ENCODE results near the gene STARD13.

The STARD13 gene

GRCh38 chr13:33116321-33117010 lies 169.1 kb downstream of the STARD13 start:
- FAIRE-seq (no peak), DNase-seq (ENCODE audit: insufficient read length, low spot score) (no peak)
- TF ChIP-seq POLR2A (IDR thresholded peaks at IDR 0.05; ENCODE audit: low read depth, low read length): no peak

- TF ChIP-seq POLR2A (IDR thresholded peaks at IDR 0.05; ENCODE audit: low read depth, low read length): no peak
These were observed 170.3 kb downstream of the STARD13 start for GRCh38 chr13:33115274-33115673.

GRCh38 chr13:33114146-33114545 lies 171.4 kb downstream of the STARD13 start:
- TF ChIP-seq POLR2A (IDR thresholded peaks at IDR 0.05; ENCODE audit: low read depth, low read length): no peak
- no peak for FAIRE-seq
- no peak for DNase-seq (ENCODE audit: insufficient read length, low spot score)

More at GRCh38 chr13:33115274-33115673, 170.3 kb downstream of the STARD13 start:
- no peak for FAIRE-seq
- no peak for DNase-seq (ENCODE audit: insufficient read length, low spot score)

- TF ChIP-seq POLR2A (IDR thresholded peaks at IDR 0.05; ENCODE audit: low read depth, low read length): no peak
- DNase-seq (ENCODE audit: insufficient read length, low spot score) (no peak), FAIRE-seq (no peak)
These were observed 172.8 kb downstream of the STARD13 start for GRCh38 chr13:33112766-33113165.

GRCh38 chr13:33111414-33112110 lies 174.0 kb downstream of the STARD13 start:
- no peak for FAIRE-seq

GRCh38 chr13:33110713-33111413 lies 174.7 kb downstream of the STARD13 start:
- no peak for FAIRE-seq
- no peak for DNase-seq (ENCODE audit: insufficient read length, low spot score)
- no peak for TF ChIP-seq POLR2A (IDR thresholded peaks at IDR 0.05; ENCODE audit: low read depth, low read length)

More at GRCh38 chr13:33111414-33112110, 174.0 kb downstream of the STARD13 start:
- TF ChIP-seq POLR2A (IDR thresholded peaks at IDR 0.05; ENCODE audit: low read depth, low read length): no peak
- DNase-seq (ENCODE audit: insufficient read length, low spot score): no peak

- DNase-seq (ENCODE audit: insufficient read length, low spot score) (no peak), FAIRE-seq (no peak)
- TF ChIP-seq POLR2A (IDR thresholded peaks at IDR 0.05; ENCODE audit: low read depth, low read length): no peak
These were observed 175.2 kb downstream of the STARD13 start for GRCh38 chr13:33110386-33110712.

GRCh38 chr13:33109801-33110200 lies 175.8 kb downstream of the STARD13 start:
- DNase-seq (ENCODE audit: insufficient read length, low spot score): no peak
- no peak for FAIRE-seq
- TF ChIP-seq POLR2A (IDR thresholded peaks at IDR 0.05; ENCODE audit: low read depth, low read length): no peak

GRCh38 chr13:33109271-33109697 lies 176.3 kb downstream of the STARD13 start:
- FAIRE-seq (no peak), DNase-seq (ENCODE audit: insufficient read length, low spot score) (no peak)
- no peak for TF ChIP-seq POLR2A (IDR thresholded peaks at IDR 0.05; ENCODE audit: low read depth, low read length)

GRCh38 chr13:33108620-33109019 lies 176.9 kb downstream of the STARD13 start:
- FAIRE-seq: no peak
- no peak for DNase-seq (ENCODE audit: insufficient read length, low spot score)
- TF ChIP-seq POLR2A (IDR thresholded peaks at IDR 0.05; ENCODE audit: low read depth, low read length): no peak

- DNase-seq (ENCODE audit: insufficient read length, low spot score) (no peak), FAIRE-seq (no peak)
- TF ChIP-seq POLR2A (IDR thresholded peaks at IDR 0.05; ENCODE audit: low read depth, low read length): no peak
These were observed 178.2 kb downstream of the STARD13 start for GRCh38 chr13:33107361-33107760.

GRCh38 chr13:33106656-33107360 lies 178.7 kb downstream of the STARD13 start:
- no peak for FAIRE-seq
- TF ChIP-seq POLR2A (IDR thresholded peaks at IDR 0.05; ENCODE audit: low read depth, low read length): no peak
- DNase-seq (ENCODE audit: insufficient read length, low spot score): no peak

GRCh38 chr13:33105387-33106005 lies 180.1 kb downstream of the STARD13 start:
- no peak for TF ChIP-seq POLR2A (IDR thresholded peaks at IDR 0.05; ENCODE audit: low read depth, low read length)
- no peak for FAIRE-seq
- no peak for DNase-seq (ENCODE audit: insufficient read length, low spot score)

Measured in H54 (cell line).